GM23338 (cell line): ENCODE data around the gene NUDT4. TPM values are rescaled to one million over a fixed set of nuclear protein-coding genes. Genes with fewer than 3 reads are reported as not detected.

Source experiments
- ATAC-seq: fragments of 200-7000 bp; cut with Tn5 transposase; 3 replicates; pipeline ENCODE4 v1.9.1; 2020
- DNase-seq: peaks from one replicate; pipeline ENCODE4 v3.0.0-alpha.2; 2015; ENCODE audit warnings: low spot score
- H2AFZ ChIP-seq: fragments of 200-600 bp; sonication (generic); 2 replicates; pipeline ENCODE4 v1.8.0; 2016; ENCODE audit warnings: antibody characterized with exemption, mild to moderate bottlenecking, moderate library complexity
- H3F3A ChIP-seq: fragments of 200-600 bp; sonication (generic); replicated peaks from 2 replicates; pipeline ENCODE4 v1.8.0; 2017; ENCODE audit warnings: antibody characterized with exemption, mixed run types, low read depth
- H3K27ac ChIP-seq: fragments of 200-600 bp; sonication (generic); 2 replicates; pipeline ENCODE4 v1.6.1; 2016; ENCODE audit warnings: low read depth
- H3K27me3 ChIP-seq: fragments of 200-600 bp; sonication (generic); 2 replicates; pipeline ENCODE4 v1.8.0; 2016; ENCODE audit warnings: mild to moderate bottlenecking, mixed run types, moderate library complexity; ENCODE audit not compliant: insufficient read depth
- H3K36me3 ChIP-seq: fragments of 200-600 bp; sonication (generic); 2 replicates; pipeline ENCODE4 v1.8.0; 2016; ENCODE audit warnings: mild to moderate bottlenecking; ENCODE audit not compliant: insufficient read depth
- H3K4me1 ChIP-seq: fragments of 200-600 bp; sonication (generic); 2 replicates; pipeline ENCODE4 v1.8.0; 2016; ENCODE audit warnings: mild to moderate bottlenecking, moderate library complexity; ENCODE audit not compliant: insufficient read depth
- H3K4me2 ChIP-seq: fragments of 200-600 bp; sonication (generic); 2 replicates; pipeline ENCODE4 v1.7.1; 2017; ENCODE audit warnings: mixed run types
- H3K4me3 ChIP-seq: fragments of 200-600 bp; sonication (generic); 2 replicates; pipeline ENCODE4 v1.6.1; 2016; ENCODE audit warnings: mixed run types
- H3K79me2 ChIP-seq: fragments of 200-600 bp; sonication (generic); replicated peaks from 2 replicates; pipeline ENCODE4 v1.8.0; 2017; ENCODE audit warnings: mild to moderate bottlenecking; ENCODE audit not compliant: insufficient read depth
- H3K9me2 ChIP-seq: fragments of 200-600 bp; sonication (generic); 2 replicates; pipeline ENCODE4 v1.8.0; 2017; ENCODE audit not compliant: insufficient read depth
- H4K20me1 ChIP-seq: fragments of 200-600 bp; sonication (generic); replicated peaks from 2 replicates; pipeline ENCODE4 v1.8.0; 2017; ENCODE audit warnings: mild to moderate bottlenecking; ENCODE audit not compliant: insufficient read depth
- H3K27ac Mint-ChIP-seq: 2 replicates; pipeline ENCODE4 v1.8.0; 2020; ENCODE audit warnings: inconsistent platforms, mild to moderate bottlenecking, moderate library complexity, mixed read lengths
- H3K27me3 Mint-ChIP-seq: 3 replicates; pipeline ENCODE4 v1.8.0; 2022; ENCODE audit warnings: low read depth, mild to moderate bottlenecking, moderate library complexity, mixed read lengths, inconsistent platforms; ENCODE audit not compliant: insufficient read depth, poor library complexity
- H3K36me3 Mint-ChIP-seq: 3 replicates; pipeline ENCODE4 v1.8.0; 2021; ENCODE audit warnings: low read depth, mild to moderate bottlenecking, inconsistent platforms, moderate library complexity, mixed read lengths
- H3K4me1 Mint-ChIP-seq: 3 replicates; pipeline ENCODE4 v1.8.0; 2020; ENCODE audit warnings: mild to moderate bottlenecking, inconsistent platforms, mixed read lengths
- H3K4me3 Mint-ChIP-seq: 3 replicates; pipeline ENCODE4 v1.8.0; 2021; ENCODE audit warnings: moderate library complexity, mild to moderate bottlenecking, inconsistent platforms, mixed read lengths
- H3K9me3 Mint-ChIP-seq: 3 replicates; pipeline ENCODE4 v1.8.0; 2020; ENCODE audit warnings: moderate library complexity, mild to moderate bottlenecking, inconsistent platforms, mixed read lengths
- CREB1 ChIP-seq: fragments of 250-450 bp; sonication (Bioruptor Pico); IDR thresholded peaks from 2 replicates; pipeline ENCODE4 v1.5.0; 2020; ENCODE audit warnings: low read depth, mild to moderate bottlenecking, moderate library complexity
- ETS1 ChIP-seq: IDR thresholded peaks from 2 replicates; pipeline ENCODE4 v1.6.1; 2016; ENCODE audit warnings: antibody characterized with exemption
- EZH2 ChIP-seq: fragments of 200-600 bp; sonication (generic); IDR thresholded peaks from one replicate; pipeline ENCODE4 v1.8.0; 2017; ENCODE audit warnings: antibody characterized with exemption, mild to moderate bottlenecking, low read depth; ENCODE audit not compliant: unreplicated experiment
- POLR2AphosphoS5 ChIP-seq: IDR thresholded peaks from 2 replicates; pipeline ENCODE4 v1.6.1; 2016; ENCODE audit warnings: antibody characterized with exemption, low read depth
- REST ChIP-seq: IDR thresholded peaks from one replicate; pipeline ENCODE4 v1.6.1; 2018; ENCODE audit warnings: antibody characterized with exemption; ENCODE audit not compliant: unreplicated experiment
- ZNF462 ChIP-seq: fragments of 250-450 bp; sonication (Bioruptor Pico); IDR thresholded peaks from 2 replicates; pipeline ENCODE4 v1.5.0; 2020; ENCODE audit warnings: mild to moderate bottlenecking, moderate library complexity
- polyA plus RNA-seq: library from polyadenylated mRNA; unstranded; fragments of >200 nt; fragmentation: Nextera tagmentation; extraction: Ambion mirVana; gene quantifications from 2 replicates; pipeline ENCODE4 v1.2.1, GENCODE V29; 2016
- total RNA-seq: library from RNA; depleted of rRNA; stranded (reverse); fragments of >200 nt; shearing (Covaris generic); gene quantifications from 2 replicates; pipeline ENCODE4 v1.2.3, GENCODE V29; 2014

The NUDT4 gene
- total and polyA plus RNA-seq, 2 experiments from 2014 or later = 32.3 to 67.2 TPM

GRCh38 chr12:93441617-93442410, 64.1 kb downstream of the NUDT4 start, which contains the start of gene UBE2N:
Gene UBE2N (minus strand): TSS chr12:93441947. CDS start chr12:93441884, 63 bp downstream.
- peak; percentile 94 for TF ChIP-seq ETS1
- TF ChIP-seq CREB1 (CRISPR knock-in tag) = peak; percentile 89
- peak; percentile 92 for TF ChIP-seq POLR2AphosphoS5
- TF ChIP-seq EZH2 = no peak
- Mint-ChIP-seq H3K27me3 (peaks cover 4% of the 10 kb centered on the region), H3K27ac (peak within 1 kb of the TSS; percentile 99), H3K4me1 (peaks cover 42% of the 10 kb centered on the region), H3K36me3 (peaks cover 7% of the 10 kb centered on the region; the same call in 1 of the 3 replicates), H3K9me3 (peaks cover 3% of the 10 kb centered on the region; the same call in 2 of the 3 replicates), H3K4me3 (peak within 1 kb of the TSS; percentile 96)
- H3K9me2 ChIP-seq = no peaks in the 10 kb centered on the region
- peak within 1 kb of the TSS; percentile 94 for H3K27ac ChIP-seq
- DNase-seq (peak; percentile 96), ATAC-seq (peak; percentile 87)
- peaks cover 51% of the 10 kb centered on the region for H3K79me2 ChIP-seq
- H4K20me1 ChIP-seq = peaks cover 40% of the 10 kb centered on the region
- peak within 1 kb of the TSS; percentile 97 for H3K4me2 ChIP-seq
- no peaks in the 10 kb centered on the region for H3K36me3 ChIP-seq
- peaks cover 43% of the 10 kb centered on the region for H3K4me1 ChIP-seq
- peak within 1 kb of the TSS; percentile 93 for H3K4me3 ChIP-seq
- peak within 1 kb of the TSS; percentile 77; the same call in 1 of the 2 replicates for H2AFZ ChIP-seq
- no peaks in the 10 kb centered on the region for H3K27me3 ChIP-seq
- no peaks in the 10 kb centered on the region for H3F3A ChIP-seq

- H3K27me3 Mint-ChIP-seq = peaks cover 4% of the 10 kb centered on the region
- peak overlapping the region; percentile 96 for H3K4me3 Mint-ChIP-seq
- peaks cover 34% of the 10 kb centered on the region for H3K4me1 ChIP-seq
- no peak for TF ChIP-seq CREB1 (CRISPR knock-in tag)
- TF ChIP-seq ZNF462 = no peak
- TF ChIP-seq REST = no peak
- H3K27ac ChIP-seq = peak overlapping the region; percentile 94
- H3K79me2 ChIP-seq = peaks cover 43% of the 10 kb centered on the region
- H2AFZ ChIP-seq = peak overlapping the region; percentile 77; the same call in 1 of the 2 replicates
- H3K4me1 Mint-ChIP-seq = peaks cover 35% of the 10 kb centered on the region
- no peaks in the 10 kb centered on the region for H3K9me2 ChIP-seq
- H3K27me3 ChIP-seq = no peaks in the 10 kb centered on the region
- H3K9me3 Mint-ChIP-seq = peaks cover 3% of the 10 kb centered on the region; the same call in 2 of the 3 replicates
- peaks cover 32% of the 10 kb centered on the region for H4K20me1 ChIP-seq
- H3K36me3 ChIP-seq = no peaks in the 10 kb centered on the region
- H3F3A ChIP-seq = no peaks in the 10 kb centered on the region
- DNase-seq (no peak), ATAC-seq (no peak; the same call in 2 of the 3 replicates)
- H3K4me3 ChIP-seq = peak overlapping the region; percentile 93
- peak overlapping the region; percentile 92 for H3K4me2 ChIP-seq
- peaks cover 7% of the 10 kb centered on the region; the same call in 1 of the 3 replicates for H3K36me3 Mint-ChIP-seq
- H3K27ac Mint-ChIP-seq = peak overlapping the region; percentile 99
Observed at GRCh38 chr12:93442411-93443340, 65.0 kb downstream of the NUDT4 start.
